Neural cell (in vitro differentiated cells): ENCODE data around the gene PCDH17. TPM values are rescaled to one million over a fixed set of nuclear protein-coding genes. Genes with fewer than 3 reads are reported as not detected.

Experiments
- H2AFZ ChIP-seq: fragments of 200-600, 300-800 bp; sonication (generic), shearing (Covaris generic); 2 replicates; pipeline ENCODE4 v1.6.0; 2014; ENCODE audit warnings: low read depth, mild to moderate bottlenecking, antibody characterized with exemption, low read length, moderate library complexity
- H3F3A ChIP-seq: fragments of 200-600 bp; shearing (Covaris generic); 2 replicates; pipeline ENCODE4 v1.6.1; 2016; ENCODE audit warnings: mild to moderate bottlenecking, moderate library complexity, mixed read lengths, antibody characterized with exemption, low read length; ENCODE audit not compliant: insufficient read depth, poor library complexity, severe bottlenecking
- H3K27ac ChIP-seq: fragments of 200-600, 300-800 bp; sonication (generic), shearing (Covaris generic); 2 replicates; pipeline ENCODE4 v1.5.1; 2014; ENCODE audit warnings: mild to moderate bottlenecking, low read length, moderate library complexity
- H3K27me3 ChIP-seq: fragments of 300-800, 200-600 bp; sonication (generic), shearing (Covaris generic); 2 replicates; pipeline ENCODE4 v1.6.0; 2014; ENCODE audit warnings: mild to moderate bottlenecking, low read depth, low read length, moderate library complexity; ENCODE audit not compliant: insufficient read depth
- H3K36me3 ChIP-seq: fragments of 300-800, 200-600 bp; sonication (generic), shearing (Covaris generic); 2 replicates; pipeline ENCODE4 v1.5.1; 2014; ENCODE audit warnings: mild to moderate bottlenecking, antibody characterized with exemption, low read length, moderate library complexity; ENCODE audit not compliant: insufficient read depth
- H3K4me2 ChIP-seq: fragments of 300-800, 200-600 bp; sonication (generic), shearing (Covaris generic); 2 replicates; pipeline ENCODE4 v1.6.0; 2014; ENCODE audit warnings: mild to moderate bottlenecking, low read length
- H3K4me3 ChIP-seq: fragments of 300-800, 200-600 bp; sonication (generic), shearing (Covaris generic); 2 replicates; pipeline ENCODE4 v1.5.1; 2014; ENCODE audit warnings: mild to moderate bottlenecking, low read length, moderate library complexity
- H3K79me2 ChIP-seq: fragments of 200-600 bp; shearing (Covaris generic); replicated peaks from 2 replicates; pipeline ENCODE4 v1.6.0; 2014; ENCODE audit warnings: mild to moderate bottlenecking, low read length, moderate library complexity; ENCODE audit not compliant: insufficient read depth
- H3K9ac ChIP-seq: fragments of 300-800, 200-600 bp; sonication (generic), shearing (Covaris generic); 2 replicates; pipeline ENCODE4 v1.6.1; 2016; ENCODE audit warnings: mild to moderate bottlenecking, low read length, mixed read lengths
- H3K9me2 ChIP-seq: fragments of 200-600 bp; shearing (Covaris generic); 2 replicates; pipeline ENCODE4 v1.6.1; 2016; ENCODE audit warnings: mild to moderate bottlenecking, low read length, mixed read lengths; ENCODE audit not compliant: insufficient read depth
- H3K9me3 ChIP-seq: fragments of 200-600, 300-800 bp; sonication (generic), shearing (Covaris generic); 2 replicates; pipeline ENCODE4 v1.6.1; 2016; ENCODE audit warnings: mild to moderate bottlenecking, mixed run types, low read length, moderate library complexity, mixed read lengths
- H4K20me1 ChIP-seq: fragments of 200-600 bp; shearing (Covaris generic); 2 replicates; pipeline ENCODE4 v1.6.1; 2016; ENCODE audit warnings: mild to moderate bottlenecking, mixed run types; ENCODE audit not compliant: insufficient read depth
- CTCF ChIP-seq: fragments of 450-650 bp; IDR thresholded peaks from 2 replicates; pipeline ENCODE4 v1.5.1; 2014; ENCODE audit warnings: antibody characterized with exemption, mild to moderate bottlenecking, moderate library complexity; ENCODE audit not compliant: poor library complexity, severe bottlenecking
- EP300 ChIP-seq: fragments of 450-650 bp; conservative IDR thresholded peaks from 2 replicates; pipeline ENCODE4 v1.6.1; 2014; ENCODE audit warnings: antibody characterized with exemption, mild to moderate bottlenecking, moderate library complexity; ENCODE audit not compliant: poor library complexity, severe bottlenecking
- EZH2 ChIP-seq: fragments of 200-600, 300-800 bp; shearing (Covaris generic), sonication (generic); IDR thresholded peaks from 2 replicates; pipeline ENCODE4 v1.6.1; 2014; ENCODE audit warnings: antibody characterized with exemption, low read length, borderline replicate concordance, mild to moderate bottlenecking; ENCODE audit not compliant: insufficient read depth, poor library complexity, severe bottlenecking
- MXI1 ChIP-seq: fragments of 450-650 bp; conservative IDR thresholded peaks from 2 replicates; pipeline ENCODE4 v1.6.1; 2014; ENCODE audit warnings: antibody characterized with exemption, mild to moderate bottlenecking; ENCODE audit not compliant: poor library complexity, severe bottlenecking
- POLR2AphosphoS5 ChIP-seq: IDR thresholded peaks from 2 replicates; pipeline ENCODE4 v1.6.1; 2012
- RAD21 ChIP-seq: fragments of 450-650 bp; conservative IDR thresholded peaks from 2 replicates; pipeline ENCODE4 v1.6.1; 2014; ENCODE audit warnings: antibody characterized with exemption, mild to moderate bottlenecking, moderate library complexity
- REST ChIP-seq: IDR thresholded peaks from 2 replicates; pipeline ENCODE4 v1.6.1; 2012; ENCODE audit warnings: borderline replicate concordance
- SMC3 ChIP-seq: fragments of 450-650 bp; conservative IDR thresholded peaks from 2 replicates; pipeline ENCODE4 v1.6.1; 2014; ENCODE audit warnings: antibody characterized with exemption, mild to moderate bottlenecking, moderate library complexity; ENCODE audit not compliant: poor library complexity
- TAF1 ChIP-seq: IDR thresholded peaks from 2 replicates; pipeline ENCODE4 v1.6.1; 2012; ENCODE audit warnings: low read depth
- polyA plus RNA-seq: library from polyadenylated mRNA; depleted of rRNA; stranded (reverse); fragments of >200 nt; gene quantifications from 2 replicates; pipeline ENCODE4 v1.2.3, GENCODE V29; 2014

The PCDH17 gene
- polyA plus RNA-seq, 1 donor from 2014 or later = 6.5 TPM

- no peaks in the 10 kb centered on the region for H3F3A ChIP-seq
- H3K27me3 ChIP-seq = no peaks in the 10 kb centered on the region
- H3K9me2 ChIP-seq = no peaks in the 10 kb centered on the region
- H3K79me2 ChIP-seq = no peaks in the 10 kb centered on the region
- TF ChIP-seq RAD21 (no peak), EZH2 (no peak), CTCF (no peak), SMC3 (no peak), TAF1 (no peak), REST (no peak), MXI1 (no peak), EP300 (no peak), POLR2AphosphoS5 (no peak)
- H3K27ac ChIP-seq = no peak overlapping the region
- H2AFZ ChIP-seq = no peak overlapping the region
- H3K9ac ChIP-seq = no peak overlapping the region
- H4K20me1 ChIP-seq = no peaks in the 10 kb centered on the region
- no peak overlapping the region for H3K4me3 ChIP-seq
- no peak overlapping the region for H3K4me2 ChIP-seq
- H3K36me3 ChIP-seq = no peaks in the 10 kb centered on the region
- H3K9me3 ChIP-seq = no peaks in the 10 kb centered on the region
Measured at GRCh38 chr13:57682128-57682716, 50.7 kb downstream of the PCDH17 start.

GRCh38 chr13:57698851-57699250 lies 67.3 kb downstream of the PCDH17 start:
- H3K4me2 ChIP-seq = no peak overlapping the region
- no peaks in the 10 kb centered on the region for H3F3A ChIP-seq
- no peak overlapping the region for H3K27ac ChIP-seq
- no peak overlapping the region for H3K9ac ChIP-seq
- H2AFZ ChIP-seq = no peak overlapping the region
- H3K9me2 ChIP-seq = no peaks in the 10 kb centered on the region
- H3K9me3 ChIP-seq = no peaks in the 10 kb centered on the region
- no peaks in the 10 kb centered on the region for H3K36me3 ChIP-seq
- H3K79me2 ChIP-seq = no peaks in the 10 kb centered on the region
- no peaks in the 10 kb centered on the region for H4K20me1 ChIP-seq
- no peaks in the 10 kb centered on the region for H3K27me3 ChIP-seq
- no peak overlapping the region for H3K4me3 ChIP-seq
- no peak for TF ChIP-seq POLR2AphosphoS5
- TF ChIP-seq RAD21 = no peak
- TF ChIP-seq TAF1 = no peak
- TF ChIP-seq CTCF = no peak
- no peak for TF ChIP-seq REST
- no peak for TF ChIP-seq SMC3
- TF ChIP-seq EZH2 = no peak
- no peak for TF ChIP-seq EP300
- TF ChIP-seq MXI1 = no peak
